Stimulated activated CD8-positive, alpha-beta memory T cell treated with anti-CD3 and anti-CD28 coated beads, Interleukin-7, amount 100 ng/mL, for 24 hours (primary cell): ENCODE data around the gene CSF2.

Source experiments
- DNase-seq: peaks from one replicate; pipeline ENCODE4 v3.0.0-alpha.2; 2020; ENCODE audit warnings: low read depth

Gene CSF2

DNA sequence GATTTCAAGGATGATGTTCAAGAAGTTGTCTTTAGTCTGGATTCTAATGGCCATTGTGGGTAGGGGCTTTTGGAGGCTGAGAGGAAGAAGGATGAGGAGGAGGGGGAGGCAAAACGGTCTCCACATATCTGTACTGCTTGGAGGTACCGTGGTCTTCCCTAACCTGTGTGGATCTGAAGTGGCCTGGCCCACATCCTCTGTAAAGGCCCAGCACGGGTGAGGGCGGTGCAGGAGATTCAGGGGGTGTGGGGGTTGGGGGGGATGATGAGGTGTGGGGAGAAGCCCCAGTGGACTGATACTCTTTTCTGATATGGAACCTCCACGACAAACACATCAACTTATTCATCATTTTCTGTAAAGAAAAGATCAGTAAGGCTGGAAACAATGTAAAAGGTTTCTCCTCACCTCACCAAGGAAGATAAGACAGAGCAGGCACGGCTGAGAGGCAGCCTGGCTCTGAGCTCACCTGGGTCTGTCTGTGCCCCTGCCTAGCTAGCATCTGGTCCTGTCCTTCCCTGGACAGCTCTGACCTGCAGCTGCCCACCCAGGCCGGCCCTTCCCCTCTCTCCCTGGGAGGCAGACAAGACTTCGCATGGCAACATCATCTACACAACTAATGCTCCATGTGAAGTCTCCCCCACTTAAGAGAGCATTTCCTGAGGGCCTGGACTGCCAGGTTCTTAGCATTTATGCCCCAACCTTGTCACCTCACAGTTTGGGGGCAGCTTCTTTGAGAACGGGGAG, 18.7 kb upstream of the CSF2 start:
- no peak for DNase-seq

DNA sequence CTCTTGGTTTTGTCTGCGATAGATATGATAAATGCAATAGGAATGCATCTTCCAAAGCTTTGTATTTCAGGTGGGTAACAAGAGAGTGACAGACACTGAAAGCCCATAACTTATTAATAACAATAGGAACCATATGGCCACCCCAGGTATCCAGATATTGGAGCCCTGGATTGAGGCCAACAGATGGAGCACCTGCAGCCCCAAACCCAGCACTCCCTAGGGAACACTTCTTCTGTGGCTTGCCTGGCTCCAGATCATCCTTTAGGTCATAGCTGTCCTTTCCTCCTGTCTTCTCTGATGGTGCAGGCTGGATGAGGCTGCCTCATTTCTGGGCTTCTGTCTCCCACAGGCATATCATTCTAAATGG, 18.2 kb upstream of the CSF2 start:
- DNase-seq: no peak

DNA sequence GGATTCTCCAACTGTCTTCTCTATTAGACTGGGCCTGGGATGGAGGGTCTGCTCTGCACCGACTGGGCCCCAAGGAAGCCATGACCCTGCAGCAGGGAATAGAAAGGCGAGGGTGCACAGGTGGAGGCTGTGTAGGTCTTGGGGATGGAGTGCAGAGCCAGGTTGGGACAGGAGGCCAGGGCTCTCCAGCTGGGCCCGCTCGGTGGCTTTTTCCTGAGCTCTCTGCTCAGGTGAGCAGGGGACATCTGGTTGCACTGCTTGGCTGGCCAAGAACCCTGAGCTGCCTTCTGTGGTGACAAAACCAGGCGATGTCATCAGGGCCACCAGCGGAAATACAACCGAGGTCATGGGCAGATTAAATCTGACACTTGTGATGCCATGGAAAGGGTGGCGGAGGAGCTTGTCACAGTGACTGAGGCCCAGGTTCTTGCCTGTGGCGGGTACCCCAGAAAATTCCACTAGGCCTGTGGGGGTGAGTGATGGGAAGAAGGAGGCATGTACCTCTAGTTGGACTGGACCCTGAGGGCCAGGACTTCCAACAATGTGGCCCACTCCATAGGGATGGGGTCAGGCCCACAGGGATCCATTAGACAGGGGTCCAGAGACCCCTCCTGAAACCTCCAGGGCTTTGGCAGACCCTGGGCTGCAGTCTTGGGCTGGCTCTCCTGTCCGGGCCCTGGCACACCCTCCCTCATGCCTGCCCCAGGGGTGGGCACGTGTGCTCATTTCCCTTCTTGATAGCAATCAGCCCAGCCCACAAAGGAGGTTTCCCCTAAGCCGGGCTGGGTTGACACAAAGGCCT, 17.6 kb upstream of the CSF2 start:
- no peak for DNase-seq

DNA sequence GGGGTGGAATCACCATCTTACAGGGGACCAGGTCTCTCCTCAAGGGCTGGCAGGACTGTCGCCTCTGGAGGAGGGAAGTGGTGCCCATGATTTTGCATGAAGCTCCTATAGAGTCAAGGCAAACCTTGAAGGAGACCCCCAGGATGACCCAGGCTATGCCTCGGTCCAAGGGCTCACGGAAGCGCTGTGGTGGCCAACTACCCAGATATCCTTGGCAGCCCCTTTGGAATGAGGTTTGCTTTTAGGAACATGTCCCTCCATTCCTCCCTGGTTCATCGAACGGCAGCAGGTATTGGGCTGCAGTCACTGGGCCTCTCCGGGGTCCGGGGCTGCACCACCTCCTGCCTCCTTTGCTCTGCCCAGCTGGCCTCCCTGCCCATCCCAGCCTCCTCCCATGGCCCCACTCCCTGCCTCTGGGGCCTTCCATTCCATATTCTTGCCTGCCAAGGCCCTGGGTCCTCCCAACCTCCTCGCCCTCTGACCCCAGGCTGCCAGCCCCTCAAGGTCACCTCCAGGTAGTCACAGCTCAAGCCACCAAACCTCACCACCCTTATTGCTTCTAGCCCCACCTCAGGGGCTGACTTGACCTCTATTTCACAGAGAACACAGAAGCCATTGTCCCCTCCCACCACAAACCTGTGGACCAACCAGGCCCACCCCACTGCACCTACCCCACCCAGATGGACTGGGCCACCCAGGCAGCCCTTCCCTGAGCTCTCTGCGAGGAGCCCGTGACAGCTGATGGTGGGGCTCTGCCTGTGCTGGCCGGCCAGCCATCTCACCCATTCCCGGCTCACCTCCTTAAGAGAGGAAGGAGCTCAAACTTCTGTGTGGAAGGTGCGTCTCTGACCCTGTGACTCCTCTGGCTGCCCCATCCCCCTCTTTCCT, 16.7 kb upstream of the CSF2 start:
- DNase-seq: no peak

DNA sequence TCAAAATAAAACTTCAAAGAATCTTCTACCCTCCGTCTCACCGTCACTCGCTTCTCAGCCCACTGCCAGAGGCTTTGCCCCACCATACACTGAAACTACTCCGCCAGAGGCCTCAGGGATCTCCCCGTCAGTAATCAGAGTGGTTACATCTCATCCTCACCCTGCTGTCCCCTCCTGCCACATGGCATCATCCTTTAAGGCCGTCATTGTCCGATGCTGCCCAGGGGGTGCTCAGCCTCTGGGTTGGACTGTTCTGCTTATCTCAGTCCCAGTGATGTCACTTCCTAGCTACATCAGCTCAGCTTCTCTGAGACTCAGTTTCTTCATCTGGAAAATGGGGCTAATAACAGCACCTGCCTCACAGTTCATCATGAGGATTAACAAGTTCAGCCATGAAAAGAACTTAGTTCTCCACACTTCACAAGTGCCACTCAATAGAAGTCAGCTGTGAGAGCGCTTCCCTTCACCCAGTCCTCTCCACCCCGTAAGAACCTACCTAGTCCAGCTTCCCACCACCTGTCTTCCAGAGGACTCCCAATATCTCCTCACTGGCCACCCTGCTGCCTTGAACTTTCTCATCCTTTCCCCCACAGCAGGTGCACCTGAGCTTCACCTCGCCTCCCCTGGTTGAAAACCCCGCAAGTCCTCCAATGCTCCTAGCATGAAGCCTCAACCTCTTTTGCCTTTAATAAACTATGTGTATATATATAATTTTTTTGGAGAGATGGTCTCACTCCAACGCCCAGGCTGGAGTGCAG, 15.9 kb upstream of the CSF2 start:
- DNase-seq: no peak

DNA sequence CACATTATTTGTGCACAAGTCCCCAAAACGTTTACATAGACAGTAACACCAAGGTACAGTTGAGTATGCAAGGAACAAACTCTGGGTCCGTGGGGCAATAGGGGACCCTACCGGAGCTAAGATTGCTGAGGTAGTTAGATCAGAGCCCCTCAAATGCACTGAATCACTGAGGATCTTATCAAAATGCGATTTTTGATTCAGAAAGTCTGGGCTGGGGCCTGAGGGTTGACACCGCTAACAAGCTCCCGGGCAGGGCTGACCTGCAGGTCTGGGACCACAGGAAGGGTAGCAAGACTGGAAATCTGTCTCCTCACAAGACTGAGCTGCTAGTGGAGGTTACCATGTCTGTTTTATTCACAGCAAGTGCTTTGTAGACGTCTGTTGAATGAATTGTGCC, 14.9 kb upstream of the CSF2 start:
- DNase-seq: no peak

DNA sequence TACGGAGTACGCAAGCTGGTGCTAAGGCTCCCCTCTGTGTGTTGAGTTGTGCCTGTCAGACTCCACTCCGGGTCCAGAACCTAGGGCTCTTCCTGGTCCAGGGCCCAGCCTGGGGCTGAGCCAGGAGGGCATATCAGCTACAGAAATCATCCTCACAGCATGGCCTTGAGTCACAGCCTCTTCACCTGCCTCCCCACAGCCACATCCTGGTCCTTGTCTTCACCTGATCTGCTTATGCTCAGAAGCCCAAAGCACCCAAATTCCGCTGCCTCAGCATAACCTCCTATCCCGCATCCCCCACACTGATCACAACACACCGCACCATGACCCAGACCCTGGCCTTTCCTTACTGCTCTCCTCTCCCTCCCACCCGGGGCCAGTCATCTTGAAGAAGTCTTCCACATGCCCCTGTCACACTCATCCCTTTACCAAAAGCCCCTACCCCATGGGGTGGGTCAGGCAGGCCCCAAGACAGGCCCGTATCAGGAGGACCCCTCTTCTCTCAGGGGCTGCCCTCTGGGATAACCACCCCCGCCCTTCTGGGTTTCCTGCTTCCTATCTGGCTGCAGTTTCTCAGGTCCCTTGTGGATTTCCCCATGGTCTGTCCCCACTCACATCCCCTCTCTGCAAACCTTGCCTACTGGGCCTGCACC, 14.4 kb upstream of the CSF2 start:
- DNase-seq: no peak

DNA sequence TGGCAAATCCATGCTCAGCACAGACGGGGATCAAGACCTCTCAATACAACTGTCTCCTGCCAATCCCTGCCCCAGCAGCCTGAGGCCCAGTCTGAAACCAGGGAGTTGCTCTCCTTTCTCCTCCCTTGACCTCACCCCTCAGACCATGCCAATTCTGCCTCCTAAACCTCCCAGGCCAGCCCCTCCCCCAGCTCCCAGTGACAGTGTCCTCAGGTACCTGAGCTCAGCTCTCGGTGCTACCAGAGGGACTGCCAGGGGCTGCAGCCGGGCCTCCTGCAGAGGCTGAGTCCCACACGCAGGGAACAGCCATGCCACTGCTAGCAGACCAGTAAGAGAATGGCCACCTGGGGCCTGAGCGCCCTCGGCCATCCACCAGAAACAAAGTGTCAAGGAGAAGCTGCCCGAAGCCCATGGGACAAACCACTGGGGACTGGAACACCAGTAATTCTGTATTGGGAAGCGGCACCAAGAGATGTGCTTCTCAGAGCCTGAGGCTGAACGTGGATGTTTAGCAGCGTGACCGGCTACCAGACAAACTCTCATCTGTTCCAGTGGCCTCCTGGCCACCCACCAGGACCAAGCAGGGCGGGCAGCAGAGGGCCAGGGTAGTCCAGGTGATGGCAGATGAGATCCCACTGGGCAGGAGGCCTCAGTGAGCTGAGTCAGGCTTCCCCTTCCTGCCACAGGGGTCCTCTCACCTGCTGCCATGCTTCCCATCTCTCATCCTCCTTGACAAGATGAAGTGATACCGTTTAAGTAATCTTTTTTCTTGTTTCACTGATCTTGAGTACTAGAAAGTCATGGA, 13.7 kb upstream of the CSF2 start:
- no peak for DNase-seq

DNA sequence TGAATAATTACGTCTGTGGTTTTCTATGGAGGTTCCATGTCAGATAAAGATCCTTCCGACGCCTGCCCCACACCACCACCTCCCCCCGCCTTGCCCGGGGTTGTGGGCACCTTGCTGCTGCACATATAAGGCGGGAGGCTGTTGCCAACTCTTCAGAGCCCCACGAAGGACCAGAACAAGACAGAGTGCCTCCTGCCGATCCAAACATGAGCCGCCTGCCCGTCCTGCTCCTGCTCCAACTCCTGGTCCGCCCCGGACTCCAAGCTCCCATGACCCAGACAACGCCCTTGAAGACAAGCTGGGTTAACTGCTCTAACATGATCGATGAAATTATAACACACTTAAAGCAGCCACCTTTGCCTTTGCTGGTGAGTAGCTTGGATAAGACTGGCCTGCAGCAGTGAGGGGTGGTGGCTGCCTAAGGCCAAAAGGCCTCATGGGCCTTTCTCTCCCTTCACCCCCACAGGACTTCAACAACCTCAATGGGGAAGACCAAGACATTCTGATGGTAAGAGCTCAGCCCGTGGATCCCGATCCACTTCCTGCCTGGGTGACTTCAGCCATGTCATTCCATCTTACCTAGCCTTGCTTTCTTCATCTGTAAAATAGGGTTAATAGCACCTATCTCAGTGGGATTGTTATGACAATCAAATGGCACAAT, 13.0 kb upstream of the CSF2 start, which contains the start of gene IL3:
IL3 (plus strand) TSS at position 155 of the 661 bp plus-strand sequence; CDS start at position 207, 52 bp downstream.
- DNase-seq: no peak

DNA sequence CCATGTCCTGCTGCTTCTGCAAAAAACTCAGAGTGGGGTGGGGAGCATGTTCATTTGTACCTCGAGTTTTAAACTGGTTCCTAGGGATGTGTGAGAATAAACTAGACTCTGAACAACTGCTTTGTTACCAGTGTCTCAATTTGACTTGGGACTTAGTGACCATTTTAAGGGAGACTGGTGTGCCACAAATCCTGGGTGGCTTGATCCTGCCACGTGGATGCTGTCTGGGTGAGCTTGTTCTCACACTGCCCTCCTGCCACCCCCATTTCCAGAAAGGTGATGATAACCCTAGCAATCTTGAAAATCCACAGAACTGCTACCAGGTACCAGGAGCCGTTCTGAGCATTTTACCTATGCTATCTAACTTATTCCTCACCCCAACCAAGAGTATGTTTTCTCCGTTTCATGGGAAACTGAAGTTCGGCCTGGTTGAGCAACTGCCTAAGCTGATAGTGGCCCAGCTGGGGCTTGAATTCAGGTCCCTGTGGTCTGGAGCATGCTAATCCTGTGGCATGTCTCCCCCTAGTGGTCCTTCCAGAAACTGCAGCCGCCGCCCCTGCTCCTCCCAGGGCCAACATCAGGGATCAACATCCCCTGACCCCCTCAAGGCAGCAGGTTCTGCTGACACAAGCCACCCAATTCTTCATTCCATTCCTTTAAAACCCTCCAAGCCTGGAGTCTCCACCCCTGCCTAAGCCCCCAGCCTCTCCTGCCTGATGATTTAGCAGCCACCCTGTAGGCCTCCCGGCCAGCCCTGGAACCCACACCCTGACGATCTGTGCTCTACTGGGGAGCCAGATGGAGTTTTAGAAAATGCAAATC, 10.3 kb upstream of the CSF2 start:
- DNase-seq: peak; percentile 82

DNA sequence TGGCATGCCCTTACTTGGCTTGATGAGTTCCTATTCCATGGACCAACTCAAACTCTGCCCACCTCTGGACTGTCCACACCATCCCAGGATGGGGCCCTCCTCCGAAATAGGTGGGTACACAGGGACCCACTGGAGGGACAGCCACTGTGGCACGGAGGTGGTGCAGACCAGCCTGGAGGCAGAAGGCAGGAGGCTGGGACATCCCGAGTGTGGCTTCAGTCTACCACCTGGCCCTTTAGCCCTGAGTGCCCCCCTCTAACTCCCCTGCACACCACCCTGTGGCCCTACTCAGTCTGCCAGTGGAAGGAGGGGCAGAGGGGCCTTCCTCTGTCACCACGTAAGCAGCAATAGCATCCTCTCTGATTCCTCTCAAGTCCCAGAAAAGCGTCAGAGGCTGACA, 9.4 kb upstream of the CSF2 start:
- no peak for DNase-seq

DNA sequence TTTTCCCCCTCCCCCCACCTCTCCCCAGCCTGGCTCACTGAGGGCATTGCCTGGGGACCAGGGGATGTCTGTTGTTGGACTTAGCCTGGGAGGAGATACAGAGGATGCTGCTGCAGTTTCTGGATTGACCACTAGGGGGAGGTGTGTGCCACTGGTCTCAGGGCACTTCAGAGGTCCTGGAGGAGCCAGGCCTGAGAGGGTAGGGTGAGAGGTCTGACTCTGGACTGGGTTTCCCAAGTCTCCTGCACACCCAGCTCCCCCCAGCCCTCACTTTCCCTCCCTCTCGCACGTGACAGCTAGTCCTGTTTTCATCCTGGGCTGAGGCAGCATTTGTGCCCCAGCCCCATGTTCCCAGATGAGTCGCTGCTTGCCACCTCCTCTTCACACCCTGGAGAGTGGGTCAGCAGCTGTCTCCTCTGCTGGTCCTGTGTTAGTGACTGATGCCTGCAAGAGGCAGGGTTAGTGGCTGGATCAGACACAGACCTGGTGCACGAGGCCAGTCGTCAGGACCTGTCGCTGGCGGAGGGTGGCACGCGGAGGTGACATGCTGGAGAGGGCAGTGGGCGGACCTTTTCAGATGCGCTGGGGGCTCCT, 8.8 kb upstream of the CSF2 start:
- DNase-seq: peak; percentile 82

DNA sequence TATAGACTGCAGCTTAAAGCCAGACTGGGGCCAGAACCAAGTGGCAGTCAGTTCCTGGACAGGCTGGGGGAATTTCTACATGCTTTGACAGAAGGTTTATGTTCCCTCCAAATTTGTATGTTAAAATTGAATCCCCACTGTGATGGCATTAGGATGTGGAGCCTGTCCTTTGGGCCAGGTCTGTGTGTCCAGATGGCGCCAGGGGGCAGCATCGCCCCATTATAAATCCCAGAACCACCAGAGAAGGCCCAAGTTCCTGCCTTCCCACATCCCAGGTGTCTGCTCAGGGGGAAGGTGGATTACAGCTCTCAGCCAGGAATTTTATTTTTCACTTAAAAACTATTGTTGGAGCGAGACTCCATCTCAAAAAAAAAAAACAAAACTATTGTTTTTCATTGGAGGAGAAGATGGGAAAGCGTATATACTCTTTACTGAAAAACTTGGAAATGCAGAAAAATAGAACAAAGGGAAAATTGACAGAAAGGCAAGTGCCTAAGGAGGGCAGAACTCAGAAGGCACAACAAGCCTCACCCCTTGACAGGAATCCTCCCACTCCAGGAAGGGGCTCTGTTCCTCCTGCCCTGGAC, 8.1 kb upstream of the CSF2 start:
- DNase-seq: no peak

DNA sequence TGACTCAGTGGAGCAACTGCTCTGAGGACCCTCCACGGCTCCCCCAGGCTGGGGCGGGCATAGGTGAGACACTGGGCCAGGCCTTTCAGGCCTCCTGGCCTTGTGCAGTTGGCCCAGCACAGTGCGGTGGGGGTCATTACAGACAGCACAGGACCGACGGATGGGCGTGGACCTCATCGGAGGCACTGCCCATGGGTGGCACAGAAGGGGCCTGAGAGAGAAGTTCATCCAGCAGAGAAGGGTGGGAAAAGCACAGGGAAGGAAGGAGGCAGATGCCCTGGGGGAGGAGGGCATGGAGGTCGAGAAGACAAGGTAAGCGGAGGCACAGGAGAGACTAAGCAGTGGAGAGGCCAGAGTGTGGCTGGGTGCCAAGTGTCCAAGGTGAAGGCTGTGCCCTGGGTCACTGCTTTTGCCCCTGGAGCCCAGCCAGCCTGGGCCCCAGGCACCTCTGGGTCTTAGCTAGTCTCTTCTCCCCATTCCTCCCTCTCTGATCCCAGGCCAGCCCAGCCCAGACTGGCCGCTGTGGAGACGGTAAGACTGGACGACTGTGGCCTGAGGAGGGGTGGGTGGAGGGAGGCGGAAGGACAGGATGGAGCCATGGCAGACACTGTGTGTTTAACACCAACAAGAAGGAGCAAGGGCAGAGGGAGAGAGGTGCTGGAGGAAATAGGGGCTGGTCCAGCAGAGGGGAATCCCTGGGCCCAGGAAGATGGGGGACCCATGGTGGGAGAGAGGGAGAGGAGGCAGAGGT, 7.5 kb upstream of the CSF2 start:
- no peak for DNase-seq

DNA sequence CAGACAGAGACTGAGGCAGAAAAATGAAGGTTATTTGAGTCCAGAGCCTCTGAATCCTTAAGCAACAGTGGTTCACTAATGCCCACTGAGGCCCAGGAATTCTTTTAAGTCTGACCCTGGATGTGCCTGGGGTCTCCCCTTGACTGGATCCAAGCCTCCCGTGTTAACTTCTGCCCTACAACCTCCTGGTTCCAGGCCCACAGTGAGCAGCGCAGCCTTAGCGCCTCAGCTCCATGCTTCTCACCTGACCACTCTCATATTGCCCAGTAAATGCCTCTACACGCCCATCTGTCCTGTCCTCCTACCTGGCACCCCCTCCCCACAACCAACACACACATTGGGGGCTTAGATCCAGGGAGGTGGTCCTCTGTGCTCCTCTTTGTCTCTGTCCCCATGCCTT, 6.7 kb upstream of the CSF2 start:
- DNase-seq: no peak

DNA sequence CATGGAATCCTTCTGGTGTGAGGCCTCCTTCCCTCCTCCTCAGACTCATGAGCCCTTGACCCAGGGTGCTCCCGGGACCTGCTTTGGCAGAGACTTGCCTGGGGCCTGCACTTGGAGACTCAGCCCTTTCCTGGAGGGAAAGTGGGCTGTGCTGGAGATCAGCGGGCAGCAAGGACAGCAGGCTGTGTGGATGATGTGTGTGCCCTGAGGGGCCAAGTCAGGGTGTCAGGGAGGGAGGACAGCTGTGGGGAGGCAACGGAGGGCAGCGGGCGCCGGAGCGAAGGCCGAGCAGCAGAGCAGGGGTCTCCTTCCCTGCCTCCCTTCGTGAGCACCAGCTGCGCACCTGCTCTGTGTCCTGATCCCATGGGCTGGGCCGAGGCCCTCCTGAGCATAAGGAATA, 6.1 kb upstream of the CSF2 start:
- DNase-seq: no peak
